Mammary epithelial cell (primary cell): ENCODE results near the gene CLEC2B.

Experiments used
- CTCF ChIP-seq, 2 donors: IDR thresholded peaks in 1 of 2; conservative IDR thresholded peaks in 1 of 2; 2 replicates each; pipeline ENCODE4 v1.5.1; 2011 to 2012; ENCODE audit warnings: inconsistent platforms in 2 of 2, low read length in 2 of 2, mild to moderate bottlenecking in 2 of 2, control low read depth in 1 of 2, low read depth in 1 of 2; ENCODE audit not compliant: insufficient read depth in 1 of 2; ENCODE audit errors: extremely low read depth in 1 of 2
- EZH2 ChIP-seq: IDR thresholded peaks from 2 replicates; pipeline ENCODE4 v1.6.1; 2012; ENCODE audit warnings: low read length, inconsistent platforms, borderline replicate concordance

GRCh38 chr12:9888665-9889273, 19.6 kb upstream of the CLEC2B start:
- TF ChIP-seq CTCF (conservative IDR thresholded peaks at IDR 0.05 in 1 of 2, IDR thresholded peaks at IDR 0.05 in 1 of 2; ENCODE audit: extremely low read depth in 1 of 2, insufficient read depth in 1 of 2, low read depth in 1 of 2, low read length in 2 of 2) (no peak), EZH2 (no peak)
